ENCODE measurements around the gene PGM5.

- TF ChIP-seq CTCF (optimal IDR thresholded peaks at IDR 0.05 in 1 of 3, IDR thresholded peaks at IDR 0.05 in 1 of 3, conservative IDR thresholded peaks at IDR 0.05 in 1 of 3; ENCODE audit: extremely low read depth in 1 of 3, insufficient read depth in 2 of 3, low read length in 3 of 3) (no peak), EZH2 (IDR thresholded peaks at IDR 0.05; ENCODE audit: low read length) (no peak)
Observed at GRCh38 chr9:68428481-68428880, 72.1 kb downstream of the PGM5 start.

Measured in keratinocyte (primary cell).